22Rv1 (cell line): ENCODE data around the gene KCNJ6.
A peak's percentile ranks its signal among the peaks of the same experiment; 100 is the strongest.

ENCODE experiments used
- H3K27ac ChIP-seq: fragments of 450-650 bp; 2 replicates; pipeline ENCODE4 v1.5.1; 2017
- CTCF ChIP-seq: fragments of 450-650 bp; IDR thresholded peaks from 2 replicates; pipeline ENCODE4 v1.5.1; 2017; ENCODE audit warnings: mild to moderate bottlenecking
- ZFX ChIP-seq: fragments of 450-650 bp; IDR thresholded peaks from 2 replicates; pipeline ENCODE4 v1.6.1; 2017; ENCODE audit warnings: antibody characterized with exemption, borderline replicate concordance

The KCNJ6 gene

DNA sequence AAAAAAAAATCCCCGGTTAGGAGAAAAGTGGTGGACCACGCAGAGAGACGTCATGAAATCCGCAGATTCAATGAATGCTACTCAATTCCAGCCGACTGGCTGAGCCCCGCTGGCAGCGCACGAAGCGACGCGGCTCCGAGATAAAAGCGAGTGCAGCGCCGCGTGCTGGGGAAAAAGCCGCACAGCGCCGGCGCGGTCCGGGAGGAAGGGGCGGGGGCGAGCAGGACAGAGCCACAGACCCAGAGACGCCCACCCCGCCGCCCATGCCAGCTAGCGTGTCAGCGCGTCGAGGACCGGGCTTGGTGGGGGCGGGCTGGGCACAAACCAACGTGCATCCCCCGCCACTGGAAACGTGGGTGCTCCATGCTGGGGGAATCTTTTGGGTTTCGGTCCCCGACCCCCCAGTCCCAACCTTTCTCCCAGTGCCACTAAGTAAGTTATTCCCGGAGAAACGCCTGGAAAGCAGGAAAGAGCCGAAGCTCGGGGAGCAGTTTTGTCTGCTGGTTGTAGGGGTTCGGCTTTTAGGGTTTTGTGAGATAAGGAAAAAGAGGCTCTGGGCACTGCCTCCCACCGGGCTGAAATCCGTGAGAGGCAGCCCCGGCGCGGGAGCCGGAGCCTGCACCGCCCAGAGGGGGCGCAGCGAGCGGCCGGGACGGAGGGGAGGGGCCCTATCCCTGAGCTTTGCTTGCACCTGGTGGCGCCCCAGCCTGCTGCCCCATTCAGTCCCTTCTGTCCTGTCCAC is at the start of gene KCNJ6:
KCNJ6 (minus strand) TSS at position 148 of the 742 bp plus-strand sequence. CDS start 75,775 bp downstream, outside the sequence.
- no peak within 1 kb of the TSS for H3K27ac ChIP-seq
- TF ChIP-seq CTCF (peak; percentile 74), ZFX (no peak)

DNA sequence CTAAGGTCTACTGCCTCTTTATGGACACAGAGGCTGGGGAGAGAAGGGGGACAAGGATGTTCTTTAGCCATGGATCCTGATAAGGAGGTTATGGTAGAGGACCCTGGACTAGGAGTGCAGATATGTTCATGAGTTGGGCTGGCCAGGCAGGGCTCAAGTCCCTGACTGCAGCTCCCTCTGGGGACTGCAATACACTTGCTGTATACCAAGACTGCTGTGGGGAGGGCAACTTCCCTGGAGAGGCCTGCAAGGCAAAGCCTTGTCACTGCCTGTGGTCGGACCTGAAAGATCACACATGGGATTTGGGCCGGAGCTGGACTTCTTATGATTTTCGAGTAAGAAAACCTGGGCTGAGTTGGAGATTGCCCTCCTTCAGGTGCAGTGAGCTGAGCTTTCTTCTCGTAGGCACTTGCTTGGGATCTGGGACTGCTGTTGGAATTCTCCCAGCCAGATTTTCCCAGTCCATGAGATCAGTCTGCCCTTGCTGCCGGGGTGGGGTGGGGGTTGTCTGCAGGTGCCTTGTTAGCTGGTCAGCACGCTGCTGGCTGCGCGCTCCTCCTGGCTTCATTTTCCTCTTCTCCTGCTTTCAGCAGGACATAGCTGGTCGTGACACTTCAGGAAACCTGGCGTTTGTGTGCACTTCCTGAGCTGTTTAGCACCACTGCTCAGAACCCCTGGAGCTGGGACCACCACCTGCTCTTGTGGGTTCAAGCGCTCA is 49.0 kb upstream of the KCNJ6 start:
- TF ChIP-seq ZFX (no peak), CTCF (no peak)

DNA sequence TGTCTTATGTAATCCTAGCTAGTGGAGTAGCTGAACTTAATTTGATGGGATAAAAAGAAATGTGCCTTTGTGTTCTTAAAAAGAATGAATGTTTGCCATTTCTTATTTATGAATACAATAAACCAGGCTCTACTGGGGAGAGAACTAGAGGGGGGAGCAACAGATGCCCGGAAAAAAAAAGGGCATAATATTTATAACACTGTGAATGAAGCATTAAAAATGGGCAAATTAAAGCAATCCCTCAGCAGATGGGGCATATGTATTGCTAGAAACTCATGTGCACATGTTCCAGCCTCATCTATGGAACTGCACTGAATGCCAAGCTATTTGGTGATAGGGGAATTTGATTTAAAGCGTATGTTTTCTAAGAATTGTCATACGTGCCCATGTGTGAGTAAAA is 42.3 kb upstream of the KCNJ6 start:
- TF ChIP-seq CTCF (no peak), ZFX (no peak)
- H3K27ac ChIP-seq: no peak overlapping the region

More for the DNA sequence above, 49.0 kb upstream of the KCNJ6 start:
- H3K27ac ChIP-seq: no peak overlapping the region

GRCh38 chr21:37956772-37957171 is 40.5 kb upstream of the KCNJ6 start:
- no peak overlapping the region for H3K27ac ChIP-seq
- TF ChIP-seq ZFX (no peak), CTCF (no peak)

GRCh38 chr21:37945036-37945435 is 28.8 kb upstream of the KCNJ6 start:
- H3K27ac ChIP-seq: no peak overlapping the region
- TF ChIP-seq CTCF (no peak), ZFX (no peak)

- H3K27ac ChIP-seq: no peak overlapping the region
- TF ChIP-seq CTCF: no peak
- TF ChIP-seq ZFX: no peak
These were observed 28.2 kb upstream of the KCNJ6 start for GRCh38 chr21:37944496-37944895.

DNA sequence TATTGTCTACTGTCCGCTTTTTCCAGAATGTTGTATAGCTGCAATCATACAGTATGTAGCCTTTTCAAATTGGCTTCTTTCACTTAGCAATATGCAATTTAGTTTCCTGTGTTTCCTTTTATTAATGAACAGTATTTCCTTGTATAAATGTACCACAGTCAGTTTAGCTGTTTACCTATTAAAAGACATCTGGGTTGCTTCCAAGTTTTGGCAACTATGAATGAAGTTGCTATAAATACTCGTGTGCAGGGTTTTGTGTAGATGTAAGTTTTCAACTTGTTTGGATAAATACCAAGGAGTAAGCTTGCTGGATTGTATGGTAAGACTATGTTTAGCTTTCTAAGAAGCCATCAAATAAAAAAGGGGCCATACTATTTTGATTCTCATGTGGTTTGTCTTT is 24.4 kb upstream of the KCNJ6 start:
- TF ChIP-seq CTCF (no peak), ZFX (no peak)
- H3K27ac ChIP-seq: no peak overlapping the region
